IPS DF 6.9 (cell line): ENCODE measurements around the gene MAML2.

Experiments
- DNase-seq: peaks from one replicate; pipeline ENCODE4 v3.0.0-alpha.2; 2013; ENCODE audit warnings: low read depth, low spot score
- H3K27ac ChIP-seq: one replicate; pipeline ENCODE4 v1.5.1; 2013; ENCODE audit warnings: low read length, control low read depth
- H3K27me3 ChIP-seq: 2 replicates; pipeline ENCODE4 v1.6.1; 2013; ENCODE audit warnings: mild to moderate bottlenecking, low read length; ENCODE audit not compliant: control insufficient read depth, insufficient read depth
- H3K36me3 ChIP-seq: 2 replicates; pipeline ENCODE4 v1.6.1; 2013; ENCODE audit warnings: low read length; ENCODE audit not compliant: control insufficient read depth, insufficient read depth
- H3K4me1 ChIP-seq: 2 replicates; pipeline ENCODE4 v1.6.1; 2013; ENCODE audit warnings: low read length; ENCODE audit not compliant: control insufficient read depth, insufficient read depth
- H3K4me3 ChIP-seq: 2 replicates; pipeline ENCODE4 v1.5.1; 2013; ENCODE audit warnings: mild to moderate bottlenecking, low read length
- H3K9me3 ChIP-seq: 2 replicates; pipeline ENCODE4 v1.6.1; 2013; ENCODE audit warnings: low read length, inconsistent platforms; ENCODE audit not compliant: control insufficient read depth, insufficient read depth
- WGBS: extraction: QIAGEN DNeasy Blood & Tissue Kit; methylation state at CpG from one replicate; pipeline ENCODE4 v1.1.7; 2013; ENCODE audit warnings: mixed read lengths, missing lambda C conversion rate; ENCODE audit not compliant: insufficient read length, insufficient coverage; 5-methylcytosine and 5-hydroxymethylcytosine counted together

MAML2 gene

DNA sequence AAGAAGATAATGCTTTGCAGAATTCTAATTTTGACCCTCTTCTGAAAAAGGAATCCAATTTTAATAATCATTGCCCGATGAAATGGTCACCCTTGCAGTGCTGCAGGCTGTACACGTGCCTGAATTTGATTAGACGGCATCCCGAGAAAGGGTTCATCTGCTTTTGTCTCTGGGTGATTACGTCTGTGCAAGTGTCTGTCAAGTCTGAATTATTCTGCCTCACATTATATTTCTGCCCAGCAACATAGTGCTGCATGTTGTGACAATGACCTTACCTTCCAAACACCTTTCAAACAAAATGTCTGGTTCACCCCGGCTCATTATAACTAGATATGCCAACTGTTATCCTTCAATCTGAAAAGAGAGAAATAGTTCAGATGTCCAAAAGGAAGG is 164.1 kb downstream of the MAML2 start:
- Histone ChIP-seq H3K4me3 (no peak overlapping the region), H3K9me3 (no peaks in the 10 kb centered on the region), H3K27ac (no peak overlapping the region), H3K27me3 (no peaks in the 10 kb centered on the region), H3K4me1 (peaks cover 4% of the 10 kb centered on the region; the same call in 1 of the 2 replicates), H3K36me3 (no peaks in the 10 kb centered on the region)
- DNase-seq = no peak
- no CpG with 5 or more reads among the region's 6 CpGs for WGBS

DNA sequence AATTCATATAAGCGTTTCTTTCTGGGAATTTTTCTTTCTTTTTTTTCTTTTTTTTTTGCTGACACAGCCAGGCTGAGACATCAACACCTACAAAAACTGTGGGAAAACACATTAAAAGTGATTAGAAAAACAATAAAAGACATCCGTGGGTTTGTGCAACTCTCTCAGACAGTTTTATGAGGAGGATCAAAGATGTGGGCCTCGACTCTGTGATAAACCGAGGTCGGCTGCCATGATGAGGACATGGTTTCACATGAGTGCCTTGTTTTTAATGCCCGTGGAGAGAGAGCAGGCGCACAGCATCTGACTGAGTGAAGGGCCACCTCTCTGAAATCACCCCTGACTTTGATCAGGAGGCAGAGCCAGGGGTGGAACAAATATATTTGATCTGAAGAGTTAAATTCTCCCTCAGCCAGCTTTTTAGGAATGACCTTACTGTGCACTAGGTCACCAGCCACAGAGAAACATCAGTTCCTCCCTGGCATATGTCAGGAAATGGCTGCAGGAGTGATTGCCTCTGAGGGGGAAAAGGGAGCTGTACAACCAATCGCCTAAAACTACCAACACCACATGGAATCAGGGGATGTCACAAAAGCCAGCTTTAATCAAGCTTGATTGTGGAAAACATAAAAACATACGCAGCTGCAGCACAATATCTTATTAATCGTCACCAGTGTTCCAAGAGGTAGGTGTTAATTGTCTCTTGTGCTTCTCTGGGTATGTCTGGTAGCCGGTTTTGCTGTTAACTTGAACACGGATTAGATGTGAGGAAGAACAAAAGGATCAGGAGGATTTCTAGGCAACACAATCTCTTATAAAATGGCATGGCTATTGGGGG is 164.7 kb downstream of the MAML2 start:
- Histone ChIP-seq H3K27ac (no peak overlapping the region), H3K36me3 (no peaks in the 10 kb centered on the region), H3K27me3 (no peaks in the 10 kb centered on the region), H3K4me3 (no peak overlapping the region), H3K9me3 (no peaks in the 10 kb centered on the region), H3K4me1 (peaks cover 4% of the 10 kb centered on the region; the same call in 1 of the 2 replicates)
- no peak for DNase-seq
- WGBS = no CpG with 5 or more reads among the region's 12 CpGs

DNA sequence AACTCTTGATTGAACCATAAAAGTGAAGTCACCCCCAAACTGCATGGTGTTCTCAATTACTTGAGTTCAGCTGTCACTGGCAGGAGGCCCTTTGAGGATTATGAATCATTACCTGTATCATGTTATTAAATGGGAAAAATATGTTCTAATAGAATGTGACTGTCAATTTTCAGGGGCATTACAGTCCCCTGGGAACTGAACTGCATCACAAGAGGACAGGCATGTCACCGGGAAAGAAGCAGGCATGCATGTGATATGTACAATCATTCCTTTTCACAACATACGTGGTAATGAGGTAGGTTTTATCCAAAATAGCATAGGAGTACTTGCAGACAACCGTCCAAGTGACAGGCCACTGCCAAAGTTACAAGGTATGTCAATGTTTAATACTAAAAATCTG is 165.8 kb downstream of the MAML2 start:
- WGBS = no CpG with 5 or more reads among the region's 3 CpGs
- Histone ChIP-seq H3K36me3 (no peaks in the 10 kb centered on the region), H3K27ac (no peak overlapping the region), H3K9me3 (no peaks in the 10 kb centered on the region), H3K4me3 (no peak overlapping the region), H3K4me1 (peaks cover 6% of the 10 kb centered on the region; the same call in 1 of the 2 replicates), H3K27me3 (no peaks in the 10 kb centered on the region)
- DNase-seq = no peak

DNA sequence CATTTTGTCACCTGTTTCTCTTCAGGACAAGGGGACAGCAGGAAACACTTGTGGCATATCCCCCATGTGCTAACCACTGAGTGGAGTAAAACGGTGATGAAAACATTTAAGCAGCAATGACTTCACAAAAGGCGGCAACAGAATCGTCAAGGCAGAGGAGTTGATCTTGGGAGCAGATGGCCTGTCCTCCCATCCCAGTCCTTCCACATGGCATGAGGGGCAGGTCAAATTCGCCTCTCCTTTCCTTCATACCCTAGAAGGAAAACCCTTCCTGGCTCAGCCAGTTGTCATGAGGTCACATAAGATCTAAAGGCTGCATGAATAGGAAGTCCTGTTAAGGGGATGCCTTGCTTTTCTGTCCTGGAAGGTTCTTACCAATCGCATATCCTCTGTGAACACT is 169.1 kb downstream of the MAML2 start:
- no peak for DNase-seq
- Histone ChIP-seq H3K9me3 (no peaks in the 10 kb centered on the region), H3K27ac (no peak overlapping the region), H3K36me3 (no peaks in the 10 kb centered on the region), H3K4me1 (peaks cover 2% of the 10 kb centered on the region; the same call in 1 of the 2 replicates), H3K27me3 (no peaks in the 10 kb centered on the region), H3K4me3 (no peak overlapping the region)
- WGBS = no CpG with 5 or more reads among the region's 5 CpGs

DNA sequence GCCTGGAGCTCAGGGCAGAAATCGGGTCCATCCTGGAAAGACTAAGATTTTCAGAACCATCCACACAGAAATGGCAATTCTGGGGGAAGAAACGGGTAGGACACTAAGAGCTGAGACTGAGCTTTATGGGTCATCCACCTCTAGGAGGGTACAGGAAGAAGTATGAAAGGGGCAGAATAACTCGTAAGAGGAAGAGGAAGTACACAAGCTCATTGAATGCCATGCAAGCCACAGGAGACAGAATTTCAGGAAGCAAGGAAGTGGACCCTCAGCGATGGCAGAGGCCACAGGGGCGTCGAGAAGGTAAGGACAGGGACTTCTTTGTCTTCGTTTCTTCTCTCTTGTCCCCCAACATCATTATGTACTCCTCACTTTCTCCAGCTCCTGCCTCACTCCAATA is 169.6 kb downstream of the MAML2 start:
- Histone ChIP-seq H3K27ac (no peak overlapping the region), H3K27me3 (no peaks in the 10 kb centered on the region), H3K9me3 (no peaks in the 10 kb centered on the region), H3K36me3 (no peaks in the 10 kb centered on the region), H3K4me3 (no peak overlapping the region), H3K4me1 (peaks cover 2% of the 10 kb centered on the region; the same call in 1 of the 2 replicates)
- DNase-seq = no peak
- no CpG with 5 or more reads among the region's 7 CpGs for WGBS

DNA sequence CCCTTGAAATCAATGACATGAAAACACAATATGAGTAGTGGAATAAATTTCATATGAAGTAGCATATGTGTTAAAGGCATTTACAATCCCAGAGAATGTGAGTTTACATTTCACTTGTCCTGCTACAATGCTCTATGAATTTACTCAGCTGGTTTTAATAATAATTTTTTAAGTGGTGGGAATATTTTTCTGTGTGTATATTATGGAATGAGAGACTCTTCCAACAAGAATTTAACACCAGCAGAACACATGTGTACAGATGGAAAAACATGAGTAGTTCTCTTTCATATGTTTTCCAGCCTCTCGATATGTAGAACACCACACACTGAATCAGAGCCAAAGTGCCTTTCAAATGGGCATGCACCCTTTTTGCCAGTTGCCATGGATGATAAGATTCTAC is 170.4 kb downstream of the MAML2 start:
- Histone ChIP-seq H3K9me3 (no peaks in the 10 kb centered on the region), H3K36me3 (no peaks in the 10 kb centered on the region), H3K4me3 (no peak overlapping the region), H3K4me1 (peaks cover 2% of the 10 kb centered on the region; the same call in 1 of the 2 replicates), H3K27ac (no peak overlapping the region), H3K27me3 (no peaks in the 10 kb centered on the region)
- DNase-seq = no peak
- no CpG with 5 or more reads among the region's 1 CpG for WGBS

DNA sequence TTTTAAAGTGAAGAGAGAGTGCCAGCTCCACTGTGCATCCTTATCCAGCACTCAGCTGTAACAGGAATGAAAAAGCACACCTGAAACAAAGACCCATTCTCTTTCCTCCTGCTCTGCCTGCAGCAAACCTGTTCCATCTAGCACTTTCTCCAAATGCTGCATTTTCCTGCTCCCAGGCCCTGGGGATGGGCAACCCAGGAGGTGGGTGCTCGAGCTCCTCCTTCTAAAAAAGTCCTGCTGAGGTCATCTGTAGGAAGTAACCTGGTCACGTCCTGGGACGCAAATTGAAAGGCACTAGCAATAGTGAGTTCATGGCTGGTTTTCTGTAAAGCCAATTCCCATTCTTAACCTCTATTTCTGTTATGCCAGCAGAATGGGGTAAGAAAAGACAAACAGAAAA is 173.7 kb downstream of the MAML2 start:
- no peak overlapping the region for H3K27ac ChIP-seq
- no peak for DNase-seq
- H3K4me3 ChIP-seq = no peak overlapping the region
- H3K27me3 ChIP-seq = no peaks in the 10 kb centered on the region
- H3K36me3 ChIP-seq = no peaks in the 10 kb centered on the region
- no peaks in the 10 kb centered on the region for H3K9me3 ChIP-seq
- no CpG with 5 or more reads among the region's 3 CpGs for WGBS
- H3K4me1 ChIP-seq = peaks cover 2% of the 10 kb centered on the region; the same call in 1 of the 2 replicates

DNA sequence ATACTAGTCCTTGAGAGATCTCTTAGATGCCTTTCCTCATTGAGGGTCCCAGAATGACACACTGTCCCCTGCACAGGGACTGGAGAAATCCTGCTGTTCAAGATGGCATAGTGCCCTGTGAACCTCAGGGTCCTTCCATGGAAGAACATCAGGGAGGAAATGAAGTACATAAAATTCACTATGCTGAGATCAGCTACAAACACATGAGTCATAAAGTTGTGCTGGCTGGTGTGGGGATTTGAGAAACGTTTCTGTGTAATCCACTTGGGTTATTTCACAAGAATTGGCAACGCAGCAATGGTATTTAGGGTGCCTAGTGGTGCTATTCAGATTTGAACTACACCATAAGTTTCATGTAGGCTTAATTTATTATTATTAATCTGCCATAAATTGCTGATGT is 174.4 kb downstream of the MAML2 start:
- H3K36me3 ChIP-seq = no peaks in the 10 kb centered on the region
- WGBS = no CpG with 5 or more reads among the region's 2 CpGs
- H3K27ac ChIP-seq = no peak overlapping the region
- H3K27me3 ChIP-seq = no peaks in the 10 kb centered on the region
- H3K4me1 ChIP-seq = peaks cover 2% of the 10 kb centered on the region; the same call in 1 of the 2 replicates
- H3K4me3 ChIP-seq = no peak overlapping the region
- H3K9me3 ChIP-seq = no peaks in the 10 kb centered on the region
- no peak for DNase-seq

DNA sequence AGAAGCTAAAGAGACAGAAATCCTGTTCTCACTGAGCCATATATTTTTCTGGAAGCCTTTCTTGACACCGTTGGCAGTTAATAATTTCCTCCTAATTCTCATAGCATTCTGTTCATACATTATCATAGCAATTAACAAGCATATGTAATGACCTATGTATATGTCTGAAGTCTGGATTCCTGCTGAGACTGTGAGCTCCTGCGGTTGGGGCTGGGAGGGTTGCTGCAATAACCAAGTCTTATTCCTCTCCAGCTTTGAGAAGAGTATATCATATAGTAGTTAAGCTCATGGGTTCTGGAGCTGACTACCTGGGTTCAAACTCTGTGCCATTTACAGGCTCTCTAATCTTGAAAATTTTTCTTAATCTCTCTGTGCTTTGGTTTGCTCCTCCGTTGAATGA is 175.2 kb downstream of the MAML2 start:
- Histone ChIP-seq H3K4me1 (peaks cover under 1% of the 10 kb centered on the region; the same call in 1 of the 2 replicates), H3K27me3 (no peaks in the 10 kb centered on the region), H3K9me3 (no peaks in the 10 kb centered on the region), H3K27ac (no peak overlapping the region), H3K36me3 (no peaks in the 10 kb centered on the region), H3K4me3 (no peak overlapping the region)
- WGBS = no CpG with 5 or more reads among the region's 3 CpGs
- DNase-seq = no peak

DNA sequence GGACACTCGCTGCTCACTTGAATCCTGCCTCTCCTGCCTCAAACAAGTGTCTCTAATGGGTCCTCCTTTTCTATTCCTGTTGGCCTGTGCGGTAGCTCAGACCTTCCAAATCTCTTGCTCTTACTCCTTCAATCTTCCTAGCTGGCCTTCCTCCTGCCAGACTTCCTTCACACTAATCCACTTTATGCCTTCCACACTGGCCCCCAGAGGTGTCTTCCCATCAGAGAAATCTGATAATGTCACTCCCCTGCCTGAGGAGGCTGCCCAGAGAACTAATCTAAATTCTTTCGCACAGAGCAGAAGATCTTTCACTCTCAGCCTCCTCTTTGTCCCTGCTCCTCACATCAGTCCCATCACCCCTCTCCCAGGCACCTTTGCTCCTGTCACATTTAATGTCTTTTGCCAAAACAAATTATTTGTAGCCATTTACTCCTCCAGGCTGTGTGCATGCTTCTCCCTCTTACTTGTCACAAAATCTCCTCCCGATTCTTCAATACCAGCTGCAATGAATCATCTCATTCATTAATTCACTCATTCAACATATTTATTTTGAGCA is 175.7 kb downstream of the MAML2 start:
- H3K27ac ChIP-seq = no peak overlapping the region
- no peaks in the 10 kb centered on the region for H3K9me3 ChIP-seq
- no peak overlapping the region for H3K4me3 ChIP-seq
- no peaks in the 10 kb centered on the region for H3K27me3 ChIP-seq
- no peaks in the 10 kb centered on the region; the same call in 1 of the 2 replicates for H3K4me1 ChIP-seq
- H3K36me3 ChIP-seq = no peaks in the 10 kb centered on the region
- WGBS = 100% methylated on average over 1 of the region's 4 CpGs
- no peak for DNase-seq
